ENCODE data around the gene VSIR. TPM values are rescaled to one million over a fixed set of nuclear protein-coding genes. Genes with fewer than 3 reads are reported as not detected.

VSIR gene
- total and polyA plus RNA-seq, 10 of the 15 experiments (the other 5 are each of a cell fraction or from before 2014, with no cell fraction given) = 0.19 to 12.5 (median 6.7) TPM

GRCh38 chr10:71774916-71775702 is 1.8 kb upstream of the VSIR start:
- no TSS peak for BruUV-seq (replicated peaks)
- ChIA-PET RAD21 (ENCODE audit: unreplicated experiment) (interaction anchor here (1.2 kb wide), 1 partner anchor 121 kb away, joined by 3 read pairs; no protein-coding TSS in a partner anchor), CTCF (interaction anchor here (1.2 to 7.2 kb wide), 10 partner anchors 17 to 274 kb away, joined by 3 to 97 read pairs (median 12); no protein-coding TSS in a partner anchor), POLR2A (no interaction called here), SMC1A (ENCODE audit: uncharacterized antibody, unreplicated experiment) (interaction anchor here (0.8 to 3.6 kb wide), 9 partner anchors 22 to 460 kb away, joined by 3 to 22 read pairs (median 4); no protein-coding TSS in a partner anchor)
- Histone ChIP-seq H3K36me3 (ENCODE audit: control insufficient read depth in 2 of 2, insufficient read depth in 2 of 2, low read length in 1 of 2) (no peaks in the 10 kb centered on the region), H3K4me3 (no peak overlapping the region), H4K20me1 (ENCODE audit: control insufficient read depth, insufficient read depth) (no peaks in the 10 kb centered on the region), H3K27me3 (replicated peaks in 1 of 2; ENCODE audit: control insufficient read depth in 2 of 2, insufficient read depth in 2 of 2, low read length in 1 of 2) (no peaks in the 10 kb centered on the region), H3K27ac (ENCODE audit: control insufficient read depth, insufficient read depth) (peak overlapping the region; percentile 4; the same call in 1 of the 2 replicates), H2AFZ (ENCODE audit: control insufficient read depth, low read depth, low read length) (0 out of 2 replicates have a peak overlapping the region, but pooled peaks have one; percentile 11), H3K9me3 (replicated peaks; ENCODE audit: control insufficient read depth, insufficient read depth, low read length) (peaks cover 4% of the 10 kb centered on the region; the same call in 2 of the 3 replicates), H3K9ac (ENCODE audit: control insufficient read depth, insufficient read depth, low read length) (no peak overlapping the region), H3K4me2 (ENCODE audit: control insufficient read depth, insufficient read depth) (peak overlapping the region; percentile 99; the same call in 1 of the 2 replicates), H3K4me1 (ENCODE audit: control insufficient read depth, insufficient read depth, low read length) (peaks cover 48% of the 10 kb centered on the region), H3K79me2 (ENCODE audit: control insufficient read depth, insufficient read depth, low read length) (peaks cover 17% of the 10 kb centered on the region)
- TF ChIP-seq, protein P1, sequence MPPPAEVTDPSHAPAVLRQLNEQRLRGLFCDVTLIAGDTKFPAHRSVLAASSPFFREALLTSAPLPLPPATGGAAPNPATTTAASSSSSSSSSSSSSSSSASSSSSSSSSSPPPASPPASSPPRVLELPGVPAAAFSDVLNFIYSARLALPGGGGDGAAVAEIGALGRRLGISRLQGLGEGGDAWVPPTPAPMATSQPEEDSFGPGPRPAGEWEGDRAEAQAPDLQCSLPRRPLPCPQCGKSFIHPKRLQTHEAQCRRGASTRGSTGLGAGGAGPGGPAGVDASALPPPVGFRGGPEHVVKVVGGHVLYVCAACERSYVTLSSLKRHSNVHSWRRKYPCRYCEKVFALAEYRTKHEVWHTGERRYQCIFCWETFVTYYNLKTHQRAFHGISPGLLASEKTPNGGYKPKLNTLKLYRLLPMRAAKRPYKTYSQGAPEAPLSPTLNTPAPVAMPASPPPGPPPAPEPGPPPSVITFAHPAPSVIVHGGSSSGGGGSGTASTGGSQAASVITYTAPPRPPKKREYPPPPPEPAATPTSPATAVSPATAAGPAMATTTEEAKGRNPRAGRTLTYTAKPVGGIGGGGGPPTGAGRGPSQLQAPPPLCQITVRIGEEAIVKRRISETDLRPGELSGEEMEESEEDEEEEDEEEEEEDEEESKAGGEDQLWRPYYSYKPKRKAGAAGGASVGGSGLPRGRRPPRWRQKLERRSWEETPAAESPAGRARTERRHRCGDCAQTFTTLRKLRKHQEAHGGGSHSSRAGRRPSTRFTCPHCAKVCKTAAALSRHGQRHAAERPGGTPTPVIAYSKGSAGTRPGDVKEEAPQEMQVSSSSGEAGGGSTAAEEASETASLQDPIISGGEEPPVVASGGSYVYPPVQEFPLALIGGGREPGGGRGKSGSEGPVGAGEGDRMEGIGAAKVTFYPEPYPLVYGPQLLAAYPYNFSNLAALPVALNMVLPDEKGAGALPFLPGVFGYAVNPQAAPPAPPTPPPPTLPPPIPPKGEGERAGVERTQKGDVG (CRISPR knock-in tag; IDR thresholded peaks at IDR 0.05) = no peak
- TF ChIP-seq ZNF207 (IDR thresholded peaks at IDR 0.05; ENCODE audit: borderline replicate concordance) = no peak
- no peak for TF ChIP-seq ATF3 (IDR thresholded peaks at IDR 0.05; ENCODE audit: borderline replicate concordance, extremely low read depth, low read depth, low read length)
- TF ChIP-seq, protein P2, sequence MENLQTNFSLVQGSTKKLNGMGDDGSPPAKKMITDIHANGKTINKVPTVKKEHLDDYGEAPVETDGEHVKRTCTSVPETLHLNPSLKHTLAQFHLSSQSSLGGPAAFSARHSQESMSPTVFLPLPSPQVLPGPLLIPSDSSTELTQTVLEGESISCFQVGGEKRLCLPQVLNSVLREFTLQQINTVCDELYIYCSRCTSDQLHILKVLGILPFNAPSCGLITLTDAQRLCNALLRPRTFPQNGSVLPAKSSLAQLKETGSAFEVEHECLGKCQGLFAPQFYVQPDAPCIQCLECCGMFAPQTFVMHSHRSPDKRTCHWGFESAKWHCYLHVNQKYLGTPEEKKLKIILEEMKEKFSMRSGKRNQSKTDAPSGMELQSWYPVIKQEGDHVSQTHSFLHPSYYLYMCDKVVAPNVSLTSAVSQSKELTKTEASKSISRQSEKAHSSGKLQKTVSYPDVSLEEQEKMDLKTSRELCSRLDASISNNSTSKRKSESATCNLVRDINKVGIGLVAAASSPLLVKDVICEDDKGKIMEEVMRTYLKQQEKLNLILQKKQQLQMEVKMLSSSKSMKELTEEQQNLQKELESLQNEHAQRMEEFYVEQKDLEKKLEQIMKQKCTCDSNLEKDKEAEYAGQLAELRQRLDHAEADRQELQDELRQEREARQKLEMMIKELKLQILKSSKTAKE (IDR thresholded peaks at IDR 0.05; ENCODE audit: low read depth, poor library complexity, severe bottlenecking) = no peak
- TF ChIP-seq SPI1 (IDR thresholded peaks at IDR 0.05; ENCODE audit: borderline replicate concordance, insufficient read depth, low read depth, low read length) = peak; percentile 26; the same call in 1 of the 2 replicates
- TF ChIP-seq PBX3 (IDR thresholded peaks at IDR 0.05; ENCODE audit: insufficient replicate concordance, low read depth, low read length) = no peak
- WGBS (ENCODE audit: insufficient coverage, insufficient replicate concordance, low lambda C conversion rate, missing lambda C conversion rate) = 50% methylated on average over 3 of the region's 3 CpGs
- no peak for DNase-seq (ENCODE audit: low read depth, low spot score)
- in situ Hi-C loops (cut with MboI) = no loop called here
- no peak for ATAC-seq
- intact Hi-C loops (cut with micrococcal nuclease; ENCODE audit: unreplicated experiment) = no loop called here
- FAIRE-seq = no peak
